Esophagus squamous epithelium (tissue), 5 donors: ENCODE measurements around the gene TRAF3IP1. TPM values are rescaled to one million over a fixed set of nuclear protein-coding genes. Genes with fewer than 3 reads are reported as not detected.

Experiments used
- DNase-seq: peaks from one replicate; lab custom pipeline; 2025; lab: John Stamatoyannopoulos, UW
- H3K27ac ChIP-seq, 4 donors: fragments of 200-600 bp; sonication (generic); one replicate each; pipeline ENCODE4 v1.5.1; 2016 to 2019; ENCODE audit warnings: mild to moderate bottlenecking in 1 of 4
- H3K27me3 ChIP-seq, 4 donors: fragments of 200-600 bp; sonication (generic); 1 replicate in 3 of 4; 2 replicates in 1 of 4; pipeline versions ENCODE4 v1.5.1 to v1.6.0; 2017 to 2021; ENCODE audit warnings: antibody characterized with exemption in 1 of 4
- H3K36me3 ChIP-seq, 3 donors: fragments of 200-600 bp; sonication (generic); one replicate each; pipeline ENCODE4 v1.5.1; 2016 to 2019
- H3K4me1 ChIP-seq, 3 donors: fragments of 200-600 bp; sonication (generic); one replicate each; pipeline ENCODE4 v1.5.1; 2017 to 2019
- H3K4me3 ChIP-seq, 4 donors: fragments of 200-600 bp; sonication (generic); 1 replicate in 3 of 4; 2 replicates in 1 of 4; pipeline ENCODE4 v1.5.1; 2016 to 2019; ENCODE audit warnings: mild to moderate bottlenecking in 2 of 4, moderate library complexity in 1 of 4
- H3K9me3 ChIP-seq, 3 donors: fragments of 200-600 bp; sonication (generic); one replicate each; pipeline ENCODE4 v1.5.1; 2016 to 2019
- CTCF ChIP-seq, 6 experiments: fragments of 450-650 bp in 4 of 6; fragments of 200-600 bp in 2 of 6; sonication (generic) in 2 of 6; IDR thresholded peaks; one replicate each; pipeline ENCODE4 v1.5.1; 2016 to 2019; ENCODE audit warnings: antibody characterized with exemption in 6 of 6, mild to moderate bottlenecking in 4 of 6, moderate library complexity in 4 of 6
- POLR2A ChIP-seq, 4 donors: fragments of 450-650 bp; IDR thresholded peaks; one replicate each; pipeline ENCODE4 v1.6.1; 2017; ENCODE audit warnings: antibody characterized with exemption in 4 of 4, mild to moderate bottlenecking in 4 of 4, moderate library complexity in 3 of 4
- WGBS, 2 donors: methylation state at CpG; one replicate each; pipeline ENCODE4 v1.1.5; 2018; 5-methylcytosine and 5-hydroxymethylcytosine counted together
- intact Hi-C: fragments of 100-400 bp; cut with DNase I; formaldehyde crosslinking; loops from one replicate; pipeline ENCODE4 v1.15.0; 2022
- total RNA-seq, 4 donors: library from RNA; depleted of rRNA; stranded (reverse); fragments of >200 nt; gene quantifications; one replicate each; pipeline ENCODE4 v1.1.0, GENCODE V29; 2016
- donor health status: DM: yes; HTN: yes; CAD: no.

The TRAF3IP1 gene
- total RNA-seq, 4 donors from 2014 or later, result 5.4 to 13.5 (median 9.8) TPM

DNA sequence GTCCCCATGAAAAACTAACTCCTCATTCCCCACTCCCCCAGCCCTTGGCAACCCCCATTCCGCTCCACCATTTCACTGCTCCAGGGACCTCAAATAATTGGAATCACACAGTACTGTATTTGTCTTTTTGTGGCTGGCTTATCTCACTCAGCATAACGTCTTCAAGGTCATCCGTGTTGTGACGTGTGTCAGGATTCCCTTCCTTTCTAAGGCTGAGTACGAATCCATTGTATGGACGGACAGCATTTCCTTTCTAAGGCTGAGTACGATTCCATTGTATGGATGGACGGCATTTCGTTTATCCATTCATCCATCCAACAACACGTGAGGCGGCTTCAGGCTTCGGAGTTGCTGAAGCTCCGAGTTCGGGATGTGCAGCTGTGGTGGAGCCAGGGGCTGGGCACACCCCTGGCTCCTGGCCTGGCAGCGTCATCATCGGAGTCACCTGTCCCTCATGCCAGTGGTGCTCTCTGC is 105.2 kb downstream of the TRAF3IP1 start:
- Histone ChIP-seq H3K4me3 (peak overlapping the region in 2 of 4 donors; percentile 91 to 97), H3K27ac (peak overlapping the region in 2 of 4 donors; percentile 90 to 97), H3K4me1 (peaks cover 17 to 48% (median 20%) of the 10 kb centered on the region in 3 donors), H3K36me3 (peaks cover 0 to 6% (median 0%) of the 10 kb centered on the region in 3 donors), H3K9me3 (no peaks in the 10 kb centered on the region), H3K27me3 (no peaks in the 10 kb centered on the region)
- TF ChIP-seq CTCF (IDR thresholded peaks at IDR 0.05), result no peak
- TF ChIP-seq POLR2A (IDR thresholded peaks at IDR 0.05), result no peak
- no peak for DNase-seq
- 54 to 75% methylated on average over 12 to 14 of the region's 16 CpGs for WGBS, 2 donors
- intact Hi-C loops, result no loop called here

GRCh38 chr2:238425979-238426567 is 105.8 kb downstream of the TRAF3IP1 start:
- H3K4me1 ChIP-seq, result peaks cover 17 to 43% (median 20%) of the 10 kb centered on the region in 3 donors
- DNase-seq, result no peak
- no peaks in the 10 kb centered on the region for H3K27me3 ChIP-seq
- WGBS, 2 donors, result 0 to 3% methylated on average over 5 to 10 of the region's 24 CpGs
- peak overlapping the region; percentile 90 to 97 (median 94) for H3K27ac ChIP-seq
- TF ChIP-seq POLR2A (IDR thresholded peaks at IDR 0.05) (no peak), CTCF (IDR thresholded peaks at IDR 0.05) (no peak)
- H3K36me3 ChIP-seq, result peaks cover 0 to 12% (median 0%) of the 10 kb centered on the region in 3 donors
- intact Hi-C loops, result no loop called here
- H3K4me3 ChIP-seq, result peak overlapping the region; percentile 52 to 97 (median 88)
- H3K9me3 ChIP-seq, result no peaks in the 10 kb centered on the region

- Histone ChIP-seq H3K9me3 (no peaks in the 10 kb centered on the region), H3K4me3 (peak within 1 kb of the TSS; percentile 52 to 97 (median 88)), H3K36me3 (peaks cover 0 to 12% (median 0%) of the 10 kb centered on the region in 3 donors), H3K4me1 (peaks cover 17 to 36% (median 20%) of the 10 kb centered on the region in 3 donors), H3K27ac (peak within 1 kb of the TSS; percentile 90 to 97 (median 94)), H3K27me3 (no peaks in the 10 kb centered on the region)
- intact Hi-C loops, result no loop called here
- peak; percentile 28 for DNase-seq
- 7% methylated on average over 3 of the region's 104 CpGs; no CpG with 5 or more reads in 1 of the 2 donors for whole genome bisulfite sequencing, 2 donors
- TF ChIP-seq POLR2A (IDR thresholded peaks at IDR 0.05) (peak in 2 of 4 donors; percentile 35 to 55), CTCF (IDR thresholded peaks at IDR 0.05) (peak in 1 of 6 experiments; percentile 5)
Measured at GRCh38 chr2:238426568-238427434, 106.5 kb downstream of the TRAF3IP1 start, which contains the start of gene ASB1. Gene ASB1 (plus strand): TSS chr2:238426927. CDS start chr2:238427071, 144 bp downstream.

DNA sequence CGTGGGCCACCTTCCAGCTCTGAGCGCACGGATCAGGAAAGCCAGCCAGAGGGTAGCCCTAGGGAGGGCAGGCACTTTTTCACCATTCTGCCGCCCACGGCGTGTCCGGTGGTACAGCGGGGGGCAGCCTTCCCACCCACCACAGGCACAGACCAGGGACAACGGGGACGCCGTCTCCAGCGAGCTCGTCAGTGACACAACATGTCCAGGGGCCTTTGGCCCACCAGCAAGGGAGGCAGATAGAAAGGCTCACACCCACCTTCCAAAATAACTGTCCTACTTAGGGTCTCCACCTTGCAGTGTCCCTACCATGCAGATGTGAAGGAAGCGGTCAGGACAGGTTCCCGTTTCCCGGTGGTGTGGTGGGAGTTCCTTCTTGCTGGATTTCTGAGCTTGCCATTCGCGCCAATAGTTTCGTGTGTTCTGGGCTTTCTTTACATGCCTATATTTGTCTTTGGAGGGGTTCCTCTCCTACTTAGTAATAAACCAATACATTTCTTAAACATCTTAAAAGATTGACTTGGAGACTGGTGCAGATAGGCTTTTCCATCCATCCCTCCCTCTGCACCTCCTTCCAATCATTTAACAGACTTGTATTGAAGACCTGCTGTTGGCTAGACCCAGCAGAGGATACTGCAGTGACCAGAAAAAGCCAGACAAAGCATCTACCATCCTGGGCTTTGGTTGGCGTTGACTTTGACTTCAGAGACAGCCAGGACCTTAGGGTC is 107.3 kb downstream of the TRAF3IP1 start:
- Histone ChIP-seq H3K27ac (peak overlapping the region; percentile 90 to 97 (median 94)), H3K36me3 (peaks cover 0 to 12% (median 0%) of the 10 kb centered on the region in 3 donors), H3K4me3 (peak overlapping the region; percentile 52 to 97 (median 88)), H3K27me3 (no peaks in the 10 kb centered on the region), H3K9me3 (no peaks in the 10 kb centered on the region), H3K4me1 (peaks cover 17 to 35% (median 20%) of the 10 kb centered on the region in 3 donors)
- intact Hi-C loops, result no loop called here
- WGBS, 2 donors, result 9 to 14% methylated on average over 8 to 16 of the region's 20 CpGs
- TF ChIP-seq POLR2A (IDR thresholded peaks at IDR 0.05), result no peak
- TF ChIP-seq CTCF (IDR thresholded peaks at IDR 0.05), result no peak
- no peak for DNase-seq
